BLaER1 (cell line): Measurements from ENCODE around the gene RLN3.

Source experiments
- H3K27ac ChIP-seq: shearing (Covaris generic); formaldehyde crosslinking; 2 replicates; pipeline ENCODE4 v1.8.1; 2022
- H3K27me3 ChIP-seq: shearing (Covaris generic); formaldehyde crosslinking; 2 replicates; pipeline ENCODE4 v1.8.1; 2022
- H3K36me3 ChIP-seq: shearing (Covaris generic); formaldehyde crosslinking; 2 replicates; pipeline ENCODE4 v1.8.1; 2022
- H3K4me1 ChIP-seq: shearing (Covaris generic); formaldehyde crosslinking; 2 replicates; pipeline ENCODE4 v1.8.1; 2022
- H3K4me2 ChIP-seq: shearing (Covaris generic); formaldehyde crosslinking; 2 replicates; pipeline ENCODE4 v1.8.1; 2022
- H3K4me3 ChIP-seq: shearing (Covaris generic); formaldehyde crosslinking; 2 replicates; pipeline ENCODE4 v1.8.1; 2022
- H3K9ac ChIP-seq: shearing (Covaris generic); formaldehyde crosslinking; 2 replicates; pipeline ENCODE4 v1.8.1; 2022
- H3K9me3 ChIP-seq: shearing (Covaris generic); formaldehyde crosslinking; 2 replicates; pipeline ENCODE4 v1.8.1; 2022
- H4K20me1 ChIP-seq: shearing (Covaris generic); formaldehyde crosslinking; 2 replicates; pipeline ENCODE4 v1.8.1; 2022
- Cebpa-rat ChIP-seq: shearing (Covaris generic); IDR thresholded peaks from 2 replicates; pipeline ENCODE4 v1.8.1; 2022

RLN3 gene

DNA sequence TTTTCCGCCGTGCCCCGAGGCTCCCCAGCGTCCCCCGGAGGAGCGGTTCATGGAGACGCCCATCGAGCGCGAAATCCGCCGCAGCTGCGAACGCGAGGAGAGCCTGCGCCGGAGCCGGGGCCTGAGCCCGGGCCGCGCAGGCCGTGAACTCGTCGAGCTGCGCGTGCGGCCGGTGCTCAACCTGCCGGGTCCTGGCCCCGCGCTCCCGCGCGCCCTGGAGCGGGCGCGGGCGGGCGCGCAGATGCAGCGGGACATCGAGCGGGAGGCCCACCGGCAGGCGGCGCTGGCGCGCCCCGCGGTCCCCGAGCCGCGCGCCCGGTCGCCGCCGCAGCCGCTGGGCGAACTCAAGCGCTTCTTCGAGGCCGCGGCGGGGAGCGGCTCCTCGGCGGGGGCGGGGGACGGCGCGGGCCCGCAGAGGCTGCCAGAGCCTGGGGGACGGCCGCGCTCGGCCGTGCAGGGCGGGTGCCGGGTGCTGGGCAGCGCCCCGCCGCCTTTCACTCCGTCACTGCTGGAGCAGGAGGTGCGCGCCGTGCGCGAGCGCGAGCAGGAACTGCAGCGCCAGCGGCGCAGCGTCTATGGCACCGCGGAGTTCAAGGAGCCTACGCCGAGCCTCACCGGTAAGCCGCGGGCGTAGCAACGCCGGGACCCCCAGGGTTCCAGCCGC lies 45.4 kb downstream of the RLN3 start:
- peak overlapping the region; percentile 71 for H3K9ac ChIP-seq
- H3K4me1 ChIP-seq: peaks cover 52% of the 10 kb centered on the region
- 0 out of 2 replicates have a peak, but pooled peaks cover 7% of the 10 kb centered on the region for H4K20me1 ChIP-seq
- H3K4me2 ChIP-seq: peak overlapping the region; percentile 97
- peaks cover 35% of the 10 kb centered on the region for H3K27me3 ChIP-seq
- peak overlapping the region; percentile 72 for H3K4me3 ChIP-seq
- no peaks in the 10 kb centered on the region for H3K36me3 ChIP-seq
- no peak overlapping the region for H3K27ac ChIP-seq
- no peak for TF ChIP-seq Cebpa-rat
- H3K9me3 ChIP-seq: no peaks in the 10 kb centered on the region

DNA sequence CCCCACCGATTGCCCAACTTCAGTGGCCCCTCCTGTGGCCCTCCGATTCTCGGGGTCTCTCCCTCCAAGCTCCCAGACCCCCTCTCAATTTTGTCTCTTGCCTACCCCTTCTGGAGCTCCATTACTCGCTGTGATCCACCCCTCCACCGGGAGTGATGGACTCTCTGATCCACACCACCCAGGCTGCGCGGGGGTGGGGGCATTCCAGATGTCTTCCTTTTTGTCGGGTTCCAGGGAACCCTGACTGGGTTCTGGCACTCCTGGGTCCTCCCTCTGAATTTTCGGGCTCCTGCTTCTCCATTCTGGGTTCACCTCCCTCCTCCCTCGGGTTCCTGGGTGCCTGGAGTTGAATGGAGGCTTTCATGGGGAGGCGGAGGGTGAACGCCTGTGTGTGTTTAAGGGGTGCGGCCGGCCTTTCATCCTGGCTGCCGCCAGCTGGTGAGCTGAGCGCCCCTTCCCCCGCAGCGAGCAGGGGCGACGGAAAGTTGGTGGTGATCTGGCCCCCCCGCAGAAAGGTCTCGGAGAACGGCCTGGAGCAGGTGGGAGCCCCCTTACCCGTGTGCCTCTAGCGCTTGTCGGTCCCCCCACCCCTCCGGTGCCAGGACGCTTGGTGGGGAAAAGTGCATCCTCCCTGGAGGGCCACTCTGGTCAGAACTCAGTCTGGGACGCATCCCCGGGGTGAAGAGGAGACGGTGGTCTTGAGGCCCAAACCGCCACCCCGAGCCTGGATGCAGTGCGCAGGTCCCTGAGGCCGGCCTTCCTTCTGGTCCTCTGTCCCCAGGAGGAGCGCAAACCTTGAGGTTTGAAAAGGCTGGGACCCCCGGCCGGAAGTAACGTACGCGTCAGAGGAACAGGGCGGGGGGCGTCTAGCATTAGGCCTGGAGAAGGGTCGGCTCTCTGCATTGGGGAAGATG lies 46.2 kb downstream of the RLN3 start:
- H3K4me1 ChIP-seq: peaks cover 56% of the 10 kb centered on the region
- H3K9me3 ChIP-seq: no peaks in the 10 kb centered on the region
- no peak overlapping the region for H3K27ac ChIP-seq

DNA sequence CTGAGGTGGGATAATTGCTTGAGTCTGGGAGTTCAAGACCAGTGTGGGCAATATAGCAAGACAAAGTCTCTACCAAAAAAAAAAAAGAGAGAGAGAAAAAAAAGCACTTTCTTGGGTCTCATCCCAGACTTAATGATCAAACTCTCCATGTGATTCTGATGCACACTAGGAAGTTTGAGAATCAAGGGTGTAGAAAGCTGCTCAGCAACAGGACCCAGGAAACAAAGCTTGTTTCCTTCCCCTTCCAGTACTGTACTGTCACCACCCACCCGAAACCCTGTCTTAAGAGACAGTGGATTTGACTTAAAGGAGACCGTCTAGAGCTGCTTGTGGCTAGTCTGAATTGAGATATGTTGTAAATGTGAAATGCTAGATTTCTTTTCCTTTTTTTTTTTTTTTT lies 50.5 kb downstream of the RLN3 start:
- no peaks in the 10 kb centered on the region for H3K36me3 ChIP-seq
- H3K4me3 ChIP-seq: no peak overlapping the region
- no peak for TF ChIP-seq Cebpa-rat
- H3K9ac ChIP-seq: no peak overlapping the region
- H3K27ac ChIP-seq: no peak overlapping the region
- H3K9me3 ChIP-seq: no peaks in the 10 kb centered on the region
- peaks cover 17% of the 10 kb centered on the region for H3K27me3 ChIP-seq
- H3K4me2 ChIP-seq: peak overlapping the region; percentile 50
- H4K20me1 ChIP-seq: 0 out of 2 replicates have a peak, but pooled peaks cover 7% of the 10 kb centered on the region
- H3K4me1 ChIP-seq: peaks cover 63% of the 10 kb centered on the region

More for the DNA sequence above, 46.2 kb downstream of the RLN3 start:
- Histone ChIP-seq H3K36me3 (no peaks in the 10 kb centered on the region), H3K9ac (peak overlapping the region; percentile 71), H4K20me1 (0 out of 2 replicates have a peak, but pooled peaks cover 7% of the 10 kb centered on the region), H3K27me3 (peaks cover 35% of the 10 kb centered on the region), H3K4me2 (peak overlapping the region; percentile 97), H3K4me3 (peak overlapping the region; percentile 72)
- no peak for TF ChIP-seq Cebpa-rat
